Left renal pelvis (tissue), 4 donors: ENCODE measurements around the gene KIFC3. TPM values are rescaled to one million over a fixed set of nuclear protein-coding genes. Genes with fewer than 3 reads are reported as not detected.
A peak's percentile ranks its signal among the peaks of the same experiment; 100 is the strongest.

Experiments
- DNase-seq, 4 donors: peaks; one replicate each; pipeline ENCODE4 v3.0.0-alpha.2; 2013; ENCODE audit warnings: low read depth in 4 of 4, low spot score in 3 of 4
- polyA plus RNA-seq, 4 donors: library from polyadenylated mRNA; unstranded; fragments of 120-200 nt; gene quantifications; one replicate each; pipeline ENCODE4 v1.2.1, GENCODE V29; 2013; ENCODE audit not compliant: insufficient read length in 4 of 4

Gene KIFC3
- polyA plus RNA-seq, 4 donors = 14.5 to 80.1 (median 43.7) TPM

GRCh38 chr16:57771141-57771785 is 31.0 kb downstream of the KIFC3 start:
- DNase-seq = no peak

GRCh38 chr16:57770361-57770760 is 31.9 kb downstream of the KIFC3 start:
- no peak for DNase-seq

- DNase-seq = no peak
These were observed 32.6 kb downstream of the KIFC3 start for GRCh38 chr16:57769541-57770145.

GRCh38 chr16:57766714-57767348 is 35.5 kb downstream of the KIFC3 start:
- DNase-seq = no peak

GRCh38 chr16:57765160-57765728 is 37.0 kb downstream of the KIFC3 start:
- no peak for DNase-seq

- DNase-seq = no peak
These were observed 37.7 kb downstream of the KIFC3 start for GRCh38 chr16:57764341-57765159.

- DNase-seq = no peak
These were observed 38.3 kb downstream of the KIFC3 start for GRCh38 chr16:57764006-57764340.

GRCh38 chr16:57763285-57764005 is 38.8 kb downstream of the KIFC3 start:
- DNase-seq = no peak

GRCh38 chr16:57762365-57763040 is 39.8 kb downstream of the KIFC3 start:
- DNase-seq = no peak

- no peak for DNase-seq
These were observed 40.3 kb downstream of the KIFC3 start for GRCh38 chr16:57761957-57762356.

GRCh38 chr16:57761301-57761700 is 41.0 kb downstream of the KIFC3 start:
- no peak for DNase-seq

GRCh38 chr16:57760357-57761160 is 41.7 kb downstream of the KIFC3 start:
- DNase-seq = no peak

- DNase-seq = no peak
These were observed 42.5 kb downstream of the KIFC3 start for GRCh38 chr16:57759541-57760356.

GRCh38 chr16:57759131-57759530 is 43.2 kb downstream of the KIFC3 start:
- no peak for DNase-seq

- DNase-seq = no peak
These were observed 43.8 kb downstream of the KIFC3 start for GRCh38 chr16:57758331-57759117.

GRCh38 chr16:57757883-57758282 is 44.4 kb downstream of the KIFC3 start:
- no peak for DNase-seq

GRCh38 chr16:57757326-57757786 is 44.9 kb downstream of the KIFC3 start:
- peak in 1 of 4 donors; percentile 43 for DNase-seq
